ENCODE measurements around the gene FBXL7. TPM values are rescaled to one million over a fixed set of nuclear protein-coding genes. Genes with fewer than 3 reads are reported as not detected.
A peak's percentile ranks its signal among the peaks of the same experiment; 100 is the strongest.

The FBXL7 gene
- total and polyA plus RNA-seq, 4 donors, result 1.9 to 15.5 (median 6.6) TPM

DNA sequence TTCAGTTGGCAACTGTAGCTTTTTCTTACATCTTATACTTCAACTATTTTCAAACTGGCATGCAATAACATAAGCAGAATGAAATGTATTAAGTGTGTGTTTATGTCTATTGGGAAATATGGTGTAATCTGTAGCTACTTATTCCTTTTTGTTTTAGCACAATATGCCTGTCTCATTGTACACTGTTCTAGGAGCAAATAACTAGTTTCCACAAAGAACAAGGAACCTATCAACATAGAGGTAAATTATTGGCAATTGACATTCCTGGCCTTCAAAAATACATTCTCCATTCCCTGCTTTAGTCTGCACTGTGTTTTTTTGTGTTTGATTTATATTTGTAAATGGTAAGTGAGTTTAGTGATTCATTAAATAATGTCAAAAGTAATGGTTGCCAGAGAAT lies 75.7 kb downstream of the FBXL7 start:
- Histone ChIP-seq H3K27ac (ENCODE audit: low read depth in 1 of 2, low read length in 1 of 2) (no peak overlapping the region), H3K27me3 (ENCODE audit: control insufficient read depth in 3 of 3, insufficient read depth in 3 of 3, low read length in 2 of 3) (no peaks in the 10 kb centered on the region), H3K9me3 (ENCODE audit: control insufficient read depth in 4 of 4, insufficient read depth in 3 of 4, low read length in 3 of 4) (no peaks in the 10 kb centered on the region), H3K4me3 (no peak overlapping the region), H3K36me3 (ENCODE audit: control insufficient read depth in 4 of 4, insufficient read depth in 4 of 4, low read length in 4 of 4) (no peaks in the 10 kb centered on the region), H3K9ac (ENCODE audit: insufficient read depth in 1 of 2, low read length in 2 of 2) (no peak overlapping the region), H3K4me1 (ENCODE audit: control insufficient read depth in 5 of 5, insufficient read depth in 5 of 5, low read length in 5 of 5) (peaks cover 0 to 45% (median 9%) of the 10 kb centered on the region in 5 donors)
- no peak for TF ChIP-seq CTCF (IDR thresholded peaks at IDR 0.05; ENCODE audit: control extremely low read depth, extremely low read depth)
- ATAC-seq (ENCODE audit: insufficient read depth, low FRiP score), result no peak
- DNase-seq, result peak in 2 of 3 donors; percentile 93 to 95

- ATAC-seq (ENCODE audit: insufficient read depth, low FRiP score), result no peak
- Histone ChIP-seq H3K9me3 (ENCODE audit: control insufficient read depth in 4 of 4, insufficient read depth in 3 of 4, low read length in 3 of 4) (no peaks in the 10 kb centered on the region), H3K36me3 (ENCODE audit: control insufficient read depth in 4 of 4, insufficient read depth in 4 of 4, low read length in 4 of 4) (no peaks in the 10 kb centered on the region), H3K4me3 (no peak overlapping the region), H3K4me1 (ENCODE audit: control insufficient read depth in 5 of 5, insufficient read depth in 5 of 5, low read length in 5 of 5) (peaks cover 0 to 45% (median 9%) of the 10 kb centered on the region in 5 donors), H3K9ac (ENCODE audit: insufficient read depth in 1 of 2, low read length in 2 of 2) (no peak overlapping the region), H3K27me3 (ENCODE audit: control insufficient read depth in 3 of 3, insufficient read depth in 3 of 3, low read length in 2 of 3) (no peaks in the 10 kb centered on the region), H3K27ac (ENCODE audit: low read depth in 1 of 2, low read length in 1 of 2) (peak overlapping the region in 1 of 2 donors; percentile 65)
- TF ChIP-seq CTCF (IDR thresholded peaks at IDR 0.05; ENCODE audit: control extremely low read depth, extremely low read depth), result no peak
- DNase-seq, result no peak
- WGBS, 2 donors, result 62% methylated on average over 10 of the region's 10 CpGs
Measured at GRCh38 chr5:15577132-15577531, 77.2 kb downstream of the FBXL7 start.

- no peak for TF ChIP-seq CTCF (IDR thresholded peaks at IDR 0.05; ENCODE audit: control extremely low read depth, extremely low read depth)
- DNase-seq (no peak), ATAC-seq (ENCODE audit: insufficient read depth, low FRiP score) (no peak)
- peaks cover 0 to 45% (median 9%) of the 10 kb centered on the region in 5 donors for H3K4me1 ChIP-seq (ENCODE audit: control insufficient read depth in 5 of 5, insufficient read depth in 5 of 5, low read length in 5 of 5)
- no peaks in the 10 kb centered on the region for H3K36me3 ChIP-seq (ENCODE audit: control insufficient read depth in 4 of 4, insufficient read depth in 4 of 4, low read length in 4 of 4)
- peak overlapping the region in 1 of 2 donors; percentile 40 for H3K27ac ChIP-seq (ENCODE audit: low read depth in 1 of 2, low read length in 1 of 2)
- no peak overlapping the region for H3K9ac ChIP-seq (ENCODE audit: insufficient read depth in 1 of 2, low read length in 2 of 2)
- no peaks in the 10 kb centered on the region for H3K27me3 ChIP-seq (ENCODE audit: control insufficient read depth in 3 of 3, insufficient read depth in 3 of 3, low read length in 2 of 3)
- 54 to 82% methylated on average over 2 of the region's 2 CpGs for WGBS, 2 donors
- no peaks in the 10 kb centered on the region for H3K9me3 ChIP-seq (ENCODE audit: control insufficient read depth in 4 of 4, insufficient read depth in 3 of 4, low read length in 3 of 4)
- no peak overlapping the region for H3K4me3 ChIP-seq
Measured at GRCh38 chr5:15577831-15578230, 77.9 kb downstream of the FBXL7 start.
